SU-DHL-6 (cell line): ENCODE data around the gene BPIFA2.

Source experiments
- H2AFZ ChIP-seq: fragments of 200-600 bp; sonication (generic); 2 replicates; pipeline ENCODE4 v1.6.1; 2014; ENCODE audit warnings: low read depth, mild to moderate bottlenecking, moderate library complexity, mixed read lengths, antibody characterized with exemption, low read length; ENCODE audit not compliant: severe bottlenecking
- H3F3A ChIP-seq: fragments of 200-600 bp; shearing (Covaris generic); 2 replicates; pipeline ENCODE4 v1.6.0; 2016; ENCODE audit warnings: antibody characterized with exemption, mild to moderate bottlenecking; ENCODE audit not compliant: insufficient read depth
- H3K27ac ChIP-seq: fragments of 200-600 bp; sonication (generic); 2 replicates; pipeline ENCODE4 v1.5.1; 2016; ENCODE audit warnings: low read depth, mild to moderate bottlenecking, low read length, moderate library complexity, mixed read lengths
- H3K27me3 ChIP-seq: fragments of 200-600 bp; sonication (generic), shearing (Covaris generic); 2 replicates; pipeline ENCODE4 v1.6.0; 2014; ENCODE audit warnings: mild to moderate bottlenecking, low read length
- H3K36me3 ChIP-seq: fragments of 200-600 bp; sonication (generic); 2 replicates; pipeline ENCODE4 v1.6.1; 2014; ENCODE audit warnings: mild to moderate bottlenecking, low read length, mixed read lengths
- H3K4me2 ChIP-seq: fragments of 300-600, 200-600 bp; shearing (Covaris generic), sonication (generic); 2 replicates; pipeline ENCODE4 v1.6.0; 2014; ENCODE audit warnings: low read length, low read depth, mild to moderate bottlenecking; ENCODE audit not compliant: poor library complexity, severe bottlenecking
- H3K4me3 ChIP-seq: fragments of 200-600 bp; sonication (generic); 2 replicates; pipeline ENCODE4 v1.5.1; 2014; ENCODE audit warnings: antibody characterized with exemption, low read length, mild to moderate bottlenecking, mixed read lengths; ENCODE audit not compliant: insufficient read depth, poor library complexity, severe bottlenecking
- H3K79me2 ChIP-seq: fragments of 200-600 bp; sonication (generic); 2 replicates; pipeline ENCODE4 v1.6.1; 2014; ENCODE audit warnings: mild to moderate bottlenecking, low read length, moderate library complexity; ENCODE audit not compliant: insufficient read depth
- H3K9ac ChIP-seq: fragments of 200-600 bp; sonication (generic); 2 replicates; pipeline ENCODE4 v1.7.0; 2014; ENCODE audit warnings: mild to moderate bottlenecking, low read length
- H3K9me2 ChIP-seq: fragments of 200-600 bp; sonication (generic); replicated peaks from 2 replicates; pipeline ENCODE4 v1.6.1; 2014; ENCODE audit warnings: low read length; ENCODE audit not compliant: insufficient read depth
- H3K9me3 ChIP-seq: fragments of 200-600 bp; sonication (generic); 2 replicates; pipeline ENCODE4 v1.6.1; 2014; ENCODE audit warnings: low read length, mixed read lengths; ENCODE audit not compliant: insufficient read depth
- H4K20me1 ChIP-seq: fragments of 200-600 bp; sonication (generic); 2 replicates; pipeline ENCODE4 v1.6.1; 2014; ENCODE audit warnings: low read depth, mild to moderate bottlenecking, antibody characterized with exemption, low read length, moderate library complexity, mixed read lengths
- CTCF ChIP-seq: fragments of 200-600 bp; sonication (generic); IDR thresholded peaks from one replicate; pipeline ENCODE4 v1.5.1; 2017; ENCODE audit warnings: antibody characterized with exemption, mild to moderate bottlenecking, low read length, moderate library complexity; ENCODE audit not compliant: insufficient read depth, poor library complexity, severe bottlenecking
- EZH2phosphoT487 ChIP-seq: fragments of 200-600 bp; sonication (generic), shearing (Covaris generic); conservative IDR thresholded peaks from 2 replicates; pipeline ENCODE4 v1.6.1; 2018; ENCODE audit warnings: mild to moderate bottlenecking, antibody characterized with exemption, low read length, moderate library complexity, mixed read lengths

Gene BPIFA2

GRCh38 chr20:33139467-33139866 lies 28.5 kb upstream of the BPIFA2 start:
- Histone ChIP-seq H3K4me3 (no peak overlapping the region), H3K9me2 (no peaks in the 10 kb centered on the region; the same call in 1 of the 2 replicates), H2AFZ (no peak overlapping the region), H3K27ac (no peak overlapping the region), H3K9ac (no peak overlapping the region), H4K20me1 (no peaks in the 10 kb centered on the region), H3K79me2 (no peaks in the 10 kb centered on the region), H3F3A (no peaks in the 10 kb centered on the region), H3K27me3 (no peaks in the 10 kb centered on the region), H3K9me3 (no peaks in the 10 kb centered on the region), H3K4me2 (no peak overlapping the region), H3K36me3 (no peaks in the 10 kb centered on the region)
- no peak for TF ChIP-seq CTCF
- TF ChIP-seq EZH2phosphoT487, result no peak

- Histone ChIP-seq H3K4me2 (no peak overlapping the region), H3K9me3 (no peaks in the 10 kb centered on the region), H4K20me1 (no peaks in the 10 kb centered on the region), H3K27me3 (no peaks in the 10 kb centered on the region), H3K27ac (no peak overlapping the region), H2AFZ (no peak overlapping the region), H3K4me3 (no peak overlapping the region), H3K36me3 (no peaks in the 10 kb centered on the region), H3K9ac (no peak overlapping the region), H3K79me2 (no peaks in the 10 kb centered on the region), H3K9me2 (no peaks in the 10 kb centered on the region), H3F3A (no peaks in the 10 kb centered on the region)
- no peak for TF ChIP-seq CTCF
- TF ChIP-seq EZH2phosphoT487, result no peak
Observed at GRCh38 chr20:33145521-33145920, 22.4 kb upstream of the BPIFA2 start.

- H3K27me3 ChIP-seq, result no peaks in the 10 kb centered on the region
- H3K27ac ChIP-seq, result no peak overlapping the region
Observed at GRCh38 chr20:33147299-33147698, 20.7 kb upstream of the BPIFA2 start.

More at GRCh38 chr20:33147299-33147698, 20.7 kb upstream of the BPIFA2 start:
- no peak overlapping the region for H3K4me3 ChIP-seq
- no peaks in the 10 kb centered on the region for H4K20me1 ChIP-seq
- no peak overlapping the region for H3K4me2 ChIP-seq
- no peaks in the 10 kb centered on the region for H3K36me3 ChIP-seq
- H3K79me2 ChIP-seq, result no peaks in the 10 kb centered on the region
- H3K9ac ChIP-seq, result no peak overlapping the region
- no peak overlapping the region for H2AFZ ChIP-seq
- no peaks in the 10 kb centered on the region for H3K9me3 ChIP-seq
- H3F3A ChIP-seq, result no peaks in the 10 kb centered on the region
- no peak for TF ChIP-seq CTCF
- no peak for TF ChIP-seq EZH2phosphoT487
- no peaks in the 10 kb centered on the region for H3K9me2 ChIP-seq
